Activated naive CD4-positive, alpha-beta T cell treated with anti-CD3 and anti-CD28 coated beads, Interleukin-2, amount 10 ng/mL, durations not matched to agents 5 hours and 36 hours (primary cell): ENCODE results near the gene FAM47E. TPM values are rescaled to one million over a fixed set of nuclear protein-coding genes. Genes with fewer than 3 reads are reported as not detected.

Experiments used
- total RNA-seq, 2 experiments: library from RNA; stranded (reverse); gene quantifications; one replicate each; pipeline ENCODE4 v1.2.3, GENCODE V29; 2021

The FAM47E gene
- not detected for total RNA-seq

GRCh38 chr4:76251441-76252270 is at the start of gene FAM47E:
Gene FAM47E (plus strand): TSS chr4:76251721. CDS start chr4:76251747, 26 bp downstream.

DNA sequence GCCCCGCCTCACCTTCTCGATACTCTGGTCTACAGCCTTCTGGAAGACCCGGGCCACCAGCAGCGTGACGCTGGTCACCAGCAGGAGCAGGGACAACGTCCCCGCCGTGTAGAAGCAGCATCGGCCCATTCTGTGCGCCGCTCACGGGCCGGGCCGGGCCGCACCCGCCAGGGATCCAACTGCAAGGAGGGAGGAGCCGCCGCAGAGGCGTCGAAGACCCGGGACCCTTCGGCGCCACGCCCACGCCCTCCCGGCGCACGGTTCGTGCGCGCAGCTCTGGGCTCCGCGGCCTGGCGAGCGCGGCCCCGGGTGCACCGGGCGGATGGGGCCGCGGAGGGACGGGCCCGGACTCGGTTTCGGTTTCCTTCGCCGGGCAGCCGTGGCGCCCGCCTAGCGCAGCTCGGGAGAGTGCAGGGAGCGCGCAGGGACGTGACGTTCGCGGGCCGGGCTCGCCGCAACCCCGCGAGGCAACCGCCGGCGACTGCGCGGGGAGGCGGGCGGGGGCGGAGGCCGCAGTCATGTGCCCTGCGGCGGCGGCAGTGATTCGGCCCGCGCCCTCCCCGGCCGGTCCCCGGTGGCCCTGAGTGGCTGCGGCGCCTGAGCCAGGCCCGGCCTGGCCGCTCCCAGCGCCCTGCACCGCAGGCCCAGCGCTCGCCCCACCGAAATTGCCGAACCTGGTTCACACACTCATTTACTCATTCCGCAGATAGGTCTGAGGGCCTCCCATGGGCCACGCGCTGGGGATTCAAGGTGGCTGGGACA is 37.9 kb upstream of the FAM47E start, which contains the start of gene SCARB2:
TSS of gene SCARB2 (minus strand) at position 410 of the 762 bp plus-strand sequence. CDS start at position 129, 281 bp downstream.

GRCh38 chr4:76305971-76306881 is 54.7 kb downstream of the FAM47E start, which contains the start of gene STBD1:
Gene STBD1 (plus strand): TSS chr4:76306733. CDS start chr4:76306770, 37 bp downstream.

Other genes with a start within 250 kb of the FAM47E start
- gene CXCL9, start 244.2 kb upstream of the FAM47E start, total RNA-seq: 1 to 10 TPM in 1 of 2 experiments, under 1 TPM in 1; 0.84 to 1.0 TPM
- under 1 TPM; 0.50 to 0.79 TPM for gene CXCL10, start 228.2 kb upstream of the FAM47E start, total RNA-seq
- not detected for gene CXCL11, start 215.7 kb upstream of the FAM47E start, total RNA-seq
- not detected for gene ART3, start 177.0 kb upstream of the FAM47E start, total RNA-seq
- gene NUP54, start 103.3 kb upstream of the FAM47E start, total RNA-seq: 10 to 100 TPM; 44.8 to 47.9 TPM
- gene SCARB2, start 37.9 kb upstream of the FAM47E start, total RNA-seq: 10 to 100 TPM; 12.2 to 14.3 TPM
- gene STBD1, start 55.0 kb downstream of the FAM47E start, total RNA-seq: 1 to 10 TPM; 2.6 to 3.0 TPM
- gene CCDC158, start 169.4 kb downstream of the FAM47E start, total RNA-seq: not detected
- gene SHROOM3, start 183.5 kb downstream of the FAM47E start, total RNA-seq: not detected